Smooth muscle cell (in vitro differentiated cells): ENCODE results near the gene ABCG1. TPM values are rescaled to one million over a fixed set of nuclear protein-coding genes. Genes with fewer than 3 reads are reported as not detected.
A peak's percentile ranks its signal among the peaks of the same experiment; 100 is the strongest.

Source experiments
- DNase-seq: peaks from one replicate; lab custom pipeline; 2025; ENCODE audit not compliant: unreplicated experiment; lab: John Stamatoyannopoulos, UW
- H2AFZ ChIP-seq: fragments of 200-600 bp; sonication (generic); 2 replicates; pipeline ENCODE4 v1.6.0; 2016; ENCODE audit warnings: antibody characterized with exemption, low read depth, mild to moderate bottlenecking
- H3F3A ChIP-seq: fragments of 200-600 bp; sonication (generic); 2 replicates; pipeline ENCODE4 v1.6.0; 2017; ENCODE audit warnings: antibody characterized with exemption, low read depth
- H3K27ac ChIP-seq: fragments of 200-600 bp; sonication (generic); 2 replicates; pipeline ENCODE4 v1.5.1; 2016; ENCODE audit warnings: low read depth, mild to moderate bottlenecking
- H3K27me3 ChIP-seq: fragments of 200-600 bp; sonication (generic); 2 replicates; pipeline ENCODE4 v1.6.1; 2016; ENCODE audit warnings: low read depth, mild to moderate bottlenecking
- H3K36me3 ChIP-seq: fragments of 200-600 bp; sonication (generic); 2 replicates; pipeline ENCODE4 v1.5.1; 2016; ENCODE audit warnings: low read depth
- H3K4me1 ChIP-seq: fragments of 200-600 bp; sonication (generic); 2 replicates; pipeline ENCODE4 v1.5.1; 2016; ENCODE audit warnings: low read depth
- H3K4me2 ChIP-seq: fragments of 200-600 bp; sonication (generic); 2 replicates; pipeline ENCODE4 v1.6.0; 2016; ENCODE audit warnings: mild to moderate bottlenecking
- H3K4me3 ChIP-seq: fragments of 200-600 bp; sonication (generic); 2 replicates; pipeline ENCODE4 v1.5.1; 2016; ENCODE audit warnings: mild to moderate bottlenecking
- H3K79me2 ChIP-seq: fragments of 200-600 bp; sonication (generic); 2 replicates; pipeline ENCODE4 v1.6.0; 2016; ENCODE audit warnings: low read depth, mild to moderate bottlenecking
- H3K9ac ChIP-seq: fragments of 200-600 bp; sonication (generic); 2 replicates; pipeline ENCODE4 v1.6.0; 2016; ENCODE audit warnings: low read depth
- H3K9me3 ChIP-seq: fragments of 200-600 bp; sonication (generic); replicated peaks from 2 replicates; pipeline ENCODE4 v1.5.1; 2016; ENCODE audit warnings: low read depth
- H4K20me1 ChIP-seq: fragments of 200-600 bp; sonication (generic); 2 replicates; pipeline ENCODE4 v1.6.0; 2016; ENCODE audit warnings: low read depth
- whole genome bisulfite sequencing: methylation state at CpG from one replicate; pipeline ENCODE4 v1.1.7; 2016; ENCODE audit warnings: low lambda C conversion rate; 5-methylcytosine and 5-hydroxymethylcytosine counted together
- polyA plus RNA-seq: library from polyadenylated mRNA; unstranded; fragments of >200 nt; fragmentation: Nextera tagmentation; extraction: Ambion mirVana; gene quantifications from 2 replicates; pipeline ENCODE4 v1.2.1, GENCODE V29; 2016
- total RNA-seq: library from RNA; depleted of rRNA; stranded (reverse); fragments of >200 nt; gene quantifications from 2 replicates; pipeline ENCODE4 v1.2.3, GENCODE V29; 2014
- TF ChIP-seq, protein P1 (sequence below): fragments of 200-600 bp; sonication (generic); IDR thresholded peaks from 2 replicates; pipeline ENCODE4 v1.5.1; 2017; ENCODE audit warnings: borderline replicate concordance, mild to moderate bottlenecking, antibody characterized with exemption; ENCODE audit not compliant: insufficient read depth, poor library complexity, severe bottlenecking

Gene ABCG1
- total and polyA plus RNA-seq, 2 experiments from 2014 or later, result 0.55 to 2.9 TPM

DNA sequence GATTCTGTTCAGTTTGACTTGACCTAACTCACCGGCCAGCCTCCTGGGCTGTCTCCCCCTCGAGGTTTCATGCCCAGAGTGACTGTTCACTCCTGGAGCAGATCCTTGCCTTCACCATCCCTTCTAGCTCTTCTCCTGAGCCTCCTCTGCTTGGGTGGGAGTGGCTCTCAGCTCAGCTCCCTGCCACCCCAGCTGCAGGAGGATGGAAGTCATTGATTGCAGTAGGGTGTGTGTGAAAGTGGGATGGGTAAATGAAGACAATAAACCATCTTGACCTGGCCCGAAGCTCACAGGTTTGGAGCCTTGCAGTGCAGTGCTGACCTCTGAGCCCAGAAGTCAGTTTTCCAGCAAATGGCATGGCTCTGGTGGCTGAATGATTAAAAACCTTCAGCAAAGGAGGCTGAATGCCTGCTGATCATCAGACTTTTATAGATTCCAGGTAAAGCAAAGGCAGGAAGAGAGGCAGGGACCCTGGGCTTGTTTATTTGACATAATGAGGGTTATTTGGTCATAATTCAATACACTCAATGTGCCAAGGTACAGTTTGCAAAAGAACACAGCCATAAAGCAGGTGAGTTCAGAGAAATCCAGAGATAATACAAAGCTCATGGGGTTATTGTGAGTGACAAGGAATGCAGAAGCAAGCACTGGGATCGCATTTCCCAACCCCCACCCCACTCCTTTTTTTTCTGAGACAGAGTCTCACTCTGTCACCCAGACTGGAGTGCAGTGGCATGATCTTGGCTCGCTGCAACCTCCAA lies 113.8 kb downstream of the ABCG1 start:
- DNase-seq, result no peak
- TF ChIP-seq, protein P1, sequence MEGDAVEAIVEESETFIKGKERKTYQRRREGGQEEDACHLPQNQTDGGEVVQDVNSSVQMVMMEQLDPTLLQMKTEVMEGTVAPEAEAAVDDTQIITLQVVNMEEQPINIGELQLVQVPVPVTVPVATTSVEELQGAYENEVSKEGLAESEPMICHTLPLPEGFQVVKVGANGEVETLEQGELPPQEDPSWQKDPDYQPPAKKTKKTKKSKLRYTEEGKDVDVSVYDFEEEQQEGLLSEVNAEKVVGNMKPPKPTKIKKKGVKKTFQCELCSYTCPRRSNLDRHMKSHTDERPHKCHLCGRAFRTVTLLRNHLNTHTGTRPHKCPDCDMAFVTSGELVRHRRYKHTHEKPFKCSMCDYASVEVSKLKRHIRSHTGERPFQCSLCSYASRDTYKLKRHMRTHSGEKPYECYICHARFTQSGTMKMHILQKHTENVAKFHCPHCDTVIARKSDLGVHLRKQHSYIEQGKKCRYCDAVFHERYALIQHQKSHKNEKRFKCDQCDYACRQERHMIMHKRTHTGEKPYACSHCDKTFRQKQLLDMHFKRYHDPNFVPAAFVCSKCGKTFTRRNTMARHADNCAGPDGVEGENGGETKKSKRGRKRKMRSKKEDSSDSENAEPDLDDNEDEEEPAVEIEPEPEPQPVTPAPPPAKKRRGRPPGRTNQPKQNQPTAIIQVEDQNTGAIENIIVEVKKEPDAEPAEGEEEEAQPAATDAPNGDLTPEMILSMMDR, result no peak
- WGBS, result 78% methylated on average over 5 of the region's 5 CpGs
- H3K9ac ChIP-seq, result no peak overlapping the region
- no peak overlapping the region for H3K27ac ChIP-seq
- no peak overlapping the region for H3K4me2 ChIP-seq
- no peak overlapping the region for H3K4me3 ChIP-seq
- no peaks in the 10 kb centered on the region for H3K36me3 ChIP-seq
- no peaks in the 10 kb centered on the region for H4K20me1 ChIP-seq
- no peaks in the 10 kb centered on the region for H3K27me3 ChIP-seq
- H2AFZ ChIP-seq, result no peak overlapping the region
- H3K79me2 ChIP-seq, result no peaks in the 10 kb centered on the region
- peaks cover 10% of the 10 kb centered on the region for H3K4me1 ChIP-seq
- H3F3A ChIP-seq, result no peaks in the 10 kb centered on the region
- no peaks in the 10 kb centered on the region for H3K9me3 ChIP-seq

GRCh38 chr21:42336054-42336453 lies 117.1 kb downstream of the ABCG1 start:
- H2AFZ ChIP-seq, result peak overlapping the region; percentile 73
- peak overlapping the region; percentile 75 for H3K4me2 ChIP-seq
- peak overlapping the region; percentile 10 for H3K27ac ChIP-seq
- H4K20me1 ChIP-seq, result no peaks in the 10 kb centered on the region
- 9% methylated on average over 10 of the region's 10 CpGs for WGBS
- H3K27me3 ChIP-seq, result no peaks in the 10 kb centered on the region
- H3K79me2 ChIP-seq, result no peaks in the 10 kb centered on the region
- peak overlapping the region; percentile 14 for H3K4me3 ChIP-seq
- peaks cover 10% of the 10 kb centered on the region for H3K4me1 ChIP-seq
- no peaks in the 10 kb centered on the region for H3K9me3 ChIP-seq
- DNase-seq, result no peak
- no peaks in the 10 kb centered on the region for H3K36me3 ChIP-seq
- TF ChIP-seq, protein P1, result no peak
- peak overlapping the region; percentile 7 for H3K9ac ChIP-seq
- H3F3A ChIP-seq, result no peaks in the 10 kb centered on the region

- Histone ChIP-seq H3K27ac (no peak overlapping the region), H3K27me3 (no peaks in the 10 kb centered on the region), H3K9me3 (no peaks in the 10 kb centered on the region), H4K20me1 (no peaks in the 10 kb centered on the region), H3K4me3 (no peak overlapping the region), H3K4me2 (no peak overlapping the region), H3K36me3 (no peaks in the 10 kb centered on the region), H3F3A (no peaks in the 10 kb centered on the region), H2AFZ (no peak overlapping the region), H3K9ac (no peak overlapping the region), H3K4me1 (peaks cover 10% of the 10 kb centered on the region), H3K79me2 (no peaks in the 10 kb centered on the region)
- TF ChIP-seq, protein P1, result no peak
- no peak for DNase-seq
- WGBS, result 91% methylated on average over 4 of the region's 4 CpGs
Measured at GRCh38 chr21:42337276-42337675, 118.3 kb downstream of the ABCG1 start.
